ENCODE results near the gene CLEC4M. TPM values are rescaled to one million over a fixed set of nuclear protein-coding genes. Genes with fewer than 3 reads are reported as not detected.
"Not testable (repeated sequence)": the region's sequence is repeated elsewhere in the genome, so short reads cannot be mapped to it uniquely, and the experiment has no call there.

Gene CLEC4M
- polyA plus RNA-seq, 1 donor (not counting 4 experiments of a cell fraction or from before 2014, with no cell fraction given) = not detected

DNA sequence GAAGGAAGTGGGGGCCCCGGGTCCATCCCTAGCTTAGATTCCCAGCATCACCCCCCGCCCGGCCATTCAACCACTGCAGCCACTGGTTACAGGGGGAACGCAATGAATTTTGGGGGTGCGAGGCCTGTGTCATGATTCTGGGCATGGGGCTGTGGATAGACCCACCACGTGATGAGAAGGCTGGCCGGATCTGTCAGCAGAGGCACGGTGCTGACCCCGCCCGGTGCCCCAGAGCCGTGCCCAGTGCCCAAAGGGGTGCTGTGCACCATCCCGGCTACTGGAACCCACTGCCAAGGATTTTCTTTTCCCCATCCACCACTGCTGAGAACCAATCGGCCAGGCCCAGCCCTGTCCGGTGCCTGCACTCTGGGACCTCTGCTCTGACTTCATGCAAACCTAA lies 27.4 kb downstream of the CLEC4M start:
- Histone ChIP-seq H3K9me3 (ENCODE audit: control insufficient read depth, low read depth, low read length) (no peaks in the 10 kb centered on the region), H3K4me3 (ENCODE audit: control insufficient read depth in 2 of 3, extremely low read depth in 1 of 3, insufficient read depth in 2 of 3, low read depth in 1 of 3, low read length in 3 of 3) (no peak overlapping the region), H3K9ac (ENCODE audit: control insufficient read depth, extremely low read depth, insufficient read depth, low read length) (no peak overlapping the region), H3K79me2 (ENCODE audit: control insufficient read depth, insufficient read depth, low read length) (no peaks in the 10 kb centered on the region), H2AFZ (ENCODE audit: control insufficient read depth, low read length) (no peak overlapping the region), H3K27me3 (ENCODE audit: control insufficient read depth, extremely low read depth, insufficient read depth, low read length) (peaks cover 26% of the 10 kb centered on the region), H3K4me2 (ENCODE audit: control insufficient read depth, extremely low read depth, insufficient read depth, low read depth, low read length) (no peak overlapping the region), H3K36me3 (ENCODE audit: control insufficient read depth in 2 of 2, extremely low read depth in 1 of 2, insufficient read depth in 2 of 2, low read length in 2 of 2) (no peaks in the 10 kb centered on the region), H3K9me1 (ENCODE audit: control insufficient read depth, extremely low read depth, insufficient read depth, low read length) (no peaks in the 10 kb centered on the region), H3K4me1 (ENCODE audit: control insufficient read depth, extremely low read depth, insufficient read depth, low read length) (no peaks in the 10 kb centered on the region), H4K20me1 (ENCODE audit: control insufficient read depth, extremely low read depth, insufficient read depth, low read length) (no peaks in the 10 kb centered on the region), H3K27ac (ENCODE audit: control insufficient read depth, insufficient read depth, low read length) (no peak overlapping the region)
- dilution Hi-C loops (cut with MboI; ENCODE audit: extremely low pct_ligation_motif_present, low sequenced_read_pairs) = no loop called here
- no peak for FAIRE-seq
- no peak for DNase-seq (ENCODE audit: low read depth, low spot score)
- TF ChIP-seq, protein P1, sequence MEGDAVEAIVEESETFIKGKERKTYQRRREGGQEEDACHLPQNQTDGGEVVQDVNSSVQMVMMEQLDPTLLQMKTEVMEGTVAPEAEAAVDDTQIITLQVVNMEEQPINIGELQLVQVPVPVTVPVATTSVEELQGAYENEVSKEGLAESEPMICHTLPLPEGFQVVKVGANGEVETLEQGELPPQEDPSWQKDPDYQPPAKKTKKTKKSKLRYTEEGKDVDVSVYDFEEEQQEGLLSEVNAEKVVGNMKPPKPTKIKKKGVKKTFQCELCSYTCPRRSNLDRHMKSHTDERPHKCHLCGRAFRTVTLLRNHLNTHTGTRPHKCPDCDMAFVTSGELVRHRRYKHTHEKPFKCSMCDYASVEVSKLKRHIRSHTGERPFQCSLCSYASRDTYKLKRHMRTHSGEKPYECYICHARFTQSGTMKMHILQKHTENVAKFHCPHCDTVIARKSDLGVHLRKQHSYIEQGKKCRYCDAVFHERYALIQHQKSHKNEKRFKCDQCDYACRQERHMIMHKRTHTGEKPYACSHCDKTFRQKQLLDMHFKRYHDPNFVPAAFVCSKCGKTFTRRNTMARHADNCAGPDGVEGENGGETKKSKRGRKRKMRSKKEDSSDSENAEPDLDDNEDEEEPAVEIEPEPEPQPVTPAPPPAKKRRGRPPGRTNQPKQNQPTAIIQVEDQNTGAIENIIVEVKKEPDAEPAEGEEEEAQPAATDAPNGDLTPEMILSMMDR (optimal IDR thresholded peaks at IDR 0.05 in 1 of 3, IDR thresholded peaks at IDR 0.05 in 1 of 3, conservative IDR thresholded peaks at IDR 0.05 in 1 of 3; ENCODE audit: extremely low read depth in 1 of 3, insufficient read depth in 2 of 3, low read length in 3 of 3) = no peak
- no peak for TF ChIP-seq EZH2 (IDR thresholded peaks at IDR 0.05; ENCODE audit: low read length)

DNA sequence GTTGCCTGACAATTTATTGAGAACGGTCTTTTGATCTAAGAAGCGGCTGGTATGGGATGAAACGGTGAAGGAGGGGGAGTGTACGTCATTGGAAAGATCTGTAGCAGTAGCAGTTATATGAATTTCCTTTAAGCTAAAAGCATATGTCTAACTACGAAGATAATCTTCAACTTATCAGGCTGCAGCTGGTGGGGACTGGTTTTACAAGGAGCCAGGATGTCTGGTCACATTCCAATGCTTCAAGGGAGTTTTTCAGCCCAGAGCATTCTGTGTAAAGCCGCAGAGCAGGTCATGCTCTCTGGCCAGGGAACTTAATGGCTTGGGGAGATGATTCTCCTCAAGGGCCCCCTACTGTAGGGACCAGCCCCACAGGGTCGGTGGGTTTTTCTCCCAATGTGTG lies 29.2 kb downstream of the CLEC4M start:
- Histone ChIP-seq H3K9ac (ENCODE audit: control insufficient read depth, extremely low read depth, insufficient read depth, low read length) (no peak overlapping the region), H3K36me3 (ENCODE audit: control insufficient read depth in 2 of 2, extremely low read depth in 1 of 2, insufficient read depth in 2 of 2, low read length in 2 of 2) (no peaks in the 10 kb centered on the region), H4K20me1 (ENCODE audit: control insufficient read depth, extremely low read depth, insufficient read depth, low read length) (no peaks in the 10 kb centered on the region), H3K4me1 (ENCODE audit: control insufficient read depth, extremely low read depth, insufficient read depth, low read length) (no peaks in the 10 kb centered on the region), H3K4me2 (ENCODE audit: control insufficient read depth, extremely low read depth, insufficient read depth, low read depth, low read length) (no peak overlapping the region), H3K27ac (ENCODE audit: control insufficient read depth, insufficient read depth, low read length) (no peak overlapping the region), H3K4me3 (ENCODE audit: control insufficient read depth in 2 of 3, extremely low read depth in 1 of 3, insufficient read depth in 2 of 3, low read depth in 1 of 3, low read length in 3 of 3) (no peak overlapping the region), H3K9me1 (ENCODE audit: control insufficient read depth, extremely low read depth, insufficient read depth, low read length) (no peaks in the 10 kb centered on the region), H3K9me3 (ENCODE audit: control insufficient read depth, low read depth, low read length) (no peaks in the 10 kb centered on the region), H2AFZ (ENCODE audit: control insufficient read depth, low read length) (no peak overlapping the region), H3K79me2 (ENCODE audit: control insufficient read depth, insufficient read depth, low read length) (no peaks in the 10 kb centered on the region), H3K27me3 (ENCODE audit: control insufficient read depth, extremely low read depth, insufficient read depth, low read length) (peaks cover 22% of the 10 kb centered on the region)
- dilution Hi-C loops (cut with MboI; ENCODE audit: extremely low pct_ligation_motif_present, low sequenced_read_pairs) = no loop called here
- DNase-seq (ENCODE audit: low read depth, low spot score) = no peak
- no peak for TF ChIP-seq EZH2 (IDR thresholded peaks at IDR 0.05; ENCODE audit: low read length)
- TF ChIP-seq, protein P1 (optimal IDR thresholded peaks at IDR 0.05 in 1 of 3, IDR thresholded peaks at IDR 0.05 in 1 of 3, conservative IDR thresholded peaks at IDR 0.05 in 1 of 3; ENCODE audit: extremely low read depth in 1 of 3, insufficient read depth in 2 of 3, low read length in 3 of 3) = no peak
- FAIRE-seq = no peak

DNA sequence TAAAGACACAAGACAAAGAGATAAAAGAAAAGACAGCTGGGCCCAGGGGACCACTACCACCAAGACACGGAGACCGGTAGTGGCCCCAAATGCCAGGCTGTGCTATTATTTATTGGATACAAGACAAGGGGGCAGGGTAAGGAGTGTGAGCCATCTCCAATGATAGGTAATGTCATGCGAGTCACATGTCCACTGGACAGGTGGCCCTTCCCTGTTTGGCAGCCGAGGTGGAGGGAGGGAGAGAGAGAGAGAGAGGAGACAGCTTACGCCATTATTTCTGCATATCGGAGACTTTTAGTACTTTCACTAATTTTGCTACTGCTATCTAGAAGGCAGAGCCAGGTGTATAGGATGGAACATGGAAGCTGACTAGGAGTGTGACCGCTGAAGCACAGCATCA lies 29.7 kb downstream of the CLEC4M start:
- dilution Hi-C loops (cut with MboI; ENCODE audit: extremely low pct_ligation_motif_present, low sequenced_read_pairs); FAIRE-seq; H3K4me2 ChIP-seq (ENCODE audit: control insufficient read depth, extremely low read depth, insufficient read depth, low read depth, low read length); H3K79me2 ChIP-seq (ENCODE audit: control insufficient read depth, insufficient read depth, low read length); H3K9me1 ChIP-seq (ENCODE audit: control insufficient read depth, extremely low read depth, insufficient read depth, low read length); DNase-seq (ENCODE audit: low read depth, low spot score); H4K20me1 ChIP-seq (ENCODE audit: control insufficient read depth, extremely low read depth, insufficient read depth, low read length); H3K27ac ChIP-seq (ENCODE audit: control insufficient read depth, insufficient read depth, low read length); H3K9ac ChIP-seq (ENCODE audit: control insufficient read depth, extremely low read depth, insufficient read depth, low read length); H3K4me1 ChIP-seq (ENCODE audit: control insufficient read depth, extremely low read depth, insufficient read depth, low read length); H3K4me3 ChIP-seq (ENCODE audit: control insufficient read depth in 2 of 3, extremely low read depth in 1 of 3, insufficient read depth in 2 of 3, low read depth in 1 of 3, low read length in 3 of 3); H2AFZ ChIP-seq (ENCODE audit: control insufficient read depth, low read length); H3K9me3 ChIP-seq (ENCODE audit: control insufficient read depth, low read depth, low read length); H3K36me3 ChIP-seq (ENCODE audit: control insufficient read depth in 2 of 2, extremely low read depth in 1 of 2, insufficient read depth in 2 of 2, low read length in 2 of 2): not testable (repeated sequence)
- peaks cover 17% of the 10 kb centered on the region for H3K27me3 ChIP-seq (ENCODE audit: control insufficient read depth, extremely low read depth, insufficient read depth, low read length)
